MM.1S (cell line): Measurements from ENCODE around the gene POLD2.

ENCODE experiments used
- DNase-seq: peaks from one replicate; pipeline ENCODE4 v3.0.0-alpha.2; 2015
- H2AFZ ChIP-seq: fragments of 300-600 bp; sonication (generic); 2 replicates; pipeline ENCODE4 v1.6.0; 2016; ENCODE audit warnings: antibody characterized with exemption, low read length
- H3F3A ChIP-seq: fragments of 300-600 bp; sonication (generic); 2 replicates; pipeline ENCODE4 v1.6.1; 2016; ENCODE audit warnings: mild to moderate bottlenecking, antibody characterized with exemption, low read length, moderate library complexity, mixed read lengths; ENCODE audit not compliant: insufficient read depth
- H3K27ac ChIP-seq: fragments of 300-600 bp; sonication (generic); 2 replicates; pipeline ENCODE4 v1.5.1; 2016; ENCODE audit warnings: mild to moderate bottlenecking, low read length
- H3K27me3 ChIP-seq: fragments of 300-600 bp; sonication (generic); replicated peaks from 2 replicates; pipeline ENCODE4 v1.6.0; 2016; ENCODE audit warnings: low read length; ENCODE audit not compliant: insufficient read depth
- H3K36me3 ChIP-seq: fragments of 300-600 bp; sonication (generic); replicated peaks from 2 replicates; pipeline ENCODE4 v1.6.1; 2016; ENCODE audit warnings: mild to moderate bottlenecking, low read length, mixed read lengths; ENCODE audit not compliant: insufficient read depth
- H3K4me1 ChIP-seq: fragments of 300-600 bp; sonication (generic); 2 replicates; pipeline ENCODE4 v1.6.1; 2016; ENCODE audit warnings: low read length, mixed read lengths
- H3K4me2 ChIP-seq: fragments of 300-600 bp; sonication (generic); 2 replicates; pipeline ENCODE4 v1.6.0; 2016; ENCODE audit warnings: low read depth, low read length
- H3K4me3 ChIP-seq: fragments of 300-600 bp; sonication (generic); 2 replicates; pipeline ENCODE4 v1.5.1; 2016; ENCODE audit warnings: low read length, mixed read lengths
- H3K79me2 ChIP-seq: fragments of 300-600 bp; sonication (generic); 2 replicates; pipeline ENCODE4 v1.6.1; 2016; ENCODE audit warnings: mixed run types, low read length, mixed read lengths
- H3K9ac ChIP-seq: fragments of 300-600 bp; sonication (generic); 2 replicates; pipeline ENCODE4 v1.6.1; 2016; ENCODE audit warnings: low read length, mixed read lengths
- H3K9me2 ChIP-seq: fragments of 300-600 bp; sonication (generic); replicated peaks from 2 replicates; pipeline ENCODE4 v1.6.1; 2016; ENCODE audit warnings: mild to moderate bottlenecking, low read length, mixed read lengths; ENCODE audit not compliant: insufficient read depth
- H3K9me3 ChIP-seq: fragments of 300-600 bp; sonication (generic); replicated peaks from 2 replicates; pipeline ENCODE4 v1.6.1; 2016; ENCODE audit warnings: mild to moderate bottlenecking, low read length, mixed read lengths; ENCODE audit not compliant: insufficient read depth
- H4K20me1 ChIP-seq: fragments of 300-600 bp; sonication (generic); 2 replicates; pipeline ENCODE4 v1.6.1; 2016; ENCODE audit warnings: mild to moderate bottlenecking, low read length, moderate library complexity, mixed read lengths; ENCODE audit not compliant: insufficient read depth
- EZH2 ChIP-seq: fragments of 300-600 bp; sonication (generic); optimal IDR thresholded peaks from 2 replicates; pipeline ENCODE3; 2017; ENCODE audit warnings: low read depth, mild to moderate bottlenecking, antibody characterized with exemption, low read length, mixed read lengths
- EZH2phosphoT487 ChIP-seq: fragments of 300-600 bp; sonication (generic); IDR thresholded peaks from 2 replicates; pipeline ENCODE4 v1.6.1; 2018; ENCODE audit warnings: antibody characterized with exemption, low read length
- TF ChIP-seq, protein P1 (sequence below): fragments of 300-600 bp; sonication (generic); IDR thresholded peaks from 2 replicates; pipeline ENCODE4 v1.5.1; 2016; ENCODE audit warnings: antibody characterized with exemption, low read length, mixed read lengths

Gene POLD2

DNA sequence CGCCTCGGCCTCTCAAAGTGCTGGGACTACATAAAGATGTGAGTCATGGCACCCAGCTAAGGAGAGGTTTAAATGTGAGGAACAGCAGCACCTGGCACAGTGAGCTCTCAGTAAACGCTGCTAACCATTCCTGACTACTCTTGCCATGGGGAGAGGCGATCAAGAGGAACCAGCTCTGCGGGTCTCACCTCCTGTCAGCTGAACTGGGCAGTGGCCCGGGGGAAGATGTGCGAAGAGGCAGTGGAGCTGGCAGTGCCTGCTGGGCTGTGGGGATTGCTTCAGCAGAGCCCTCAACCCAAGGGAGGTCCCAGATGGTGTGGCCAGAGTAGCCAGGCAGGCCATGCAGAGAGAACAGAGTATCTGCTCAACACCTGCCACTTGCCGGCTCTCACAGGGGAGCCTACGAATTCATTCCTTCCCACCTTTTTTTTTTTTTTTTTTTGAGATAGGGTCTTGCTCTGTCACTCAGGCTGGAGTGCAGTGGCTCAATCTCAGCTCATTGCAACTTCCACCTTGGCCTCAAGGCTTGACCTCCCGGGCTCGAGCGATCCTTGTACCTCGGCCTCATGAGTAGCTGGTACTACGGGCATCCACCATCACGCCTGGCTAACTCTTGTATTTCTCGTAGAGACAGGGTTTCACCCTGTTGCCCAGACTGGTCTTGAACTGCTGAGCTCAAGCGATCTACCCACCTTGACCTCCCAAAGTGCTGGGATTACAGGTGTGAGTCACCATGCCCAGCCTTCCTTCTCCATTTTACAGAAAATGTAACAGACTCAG is 47.9 kb downstream of the POLD2 start:
- no peak overlapping the region for H2AFZ ChIP-seq
- H3K4me1 ChIP-seq: 0 out of 2 replicates have a peak, but pooled peaks cover 3% of the 10 kb centered on the region
- no peak overlapping the region for H3K4me3 ChIP-seq
- H3K9me3 ChIP-seq: no peaks in the 10 kb centered on the region
- H4K20me1 ChIP-seq: no peaks in the 10 kb centered on the region
- H3K4me2 ChIP-seq: no peak overlapping the region
- H3K9me2 ChIP-seq: no peaks in the 10 kb centered on the region
- TF ChIP-seq EZH2: no peak
- TF ChIP-seq, protein P1, sequence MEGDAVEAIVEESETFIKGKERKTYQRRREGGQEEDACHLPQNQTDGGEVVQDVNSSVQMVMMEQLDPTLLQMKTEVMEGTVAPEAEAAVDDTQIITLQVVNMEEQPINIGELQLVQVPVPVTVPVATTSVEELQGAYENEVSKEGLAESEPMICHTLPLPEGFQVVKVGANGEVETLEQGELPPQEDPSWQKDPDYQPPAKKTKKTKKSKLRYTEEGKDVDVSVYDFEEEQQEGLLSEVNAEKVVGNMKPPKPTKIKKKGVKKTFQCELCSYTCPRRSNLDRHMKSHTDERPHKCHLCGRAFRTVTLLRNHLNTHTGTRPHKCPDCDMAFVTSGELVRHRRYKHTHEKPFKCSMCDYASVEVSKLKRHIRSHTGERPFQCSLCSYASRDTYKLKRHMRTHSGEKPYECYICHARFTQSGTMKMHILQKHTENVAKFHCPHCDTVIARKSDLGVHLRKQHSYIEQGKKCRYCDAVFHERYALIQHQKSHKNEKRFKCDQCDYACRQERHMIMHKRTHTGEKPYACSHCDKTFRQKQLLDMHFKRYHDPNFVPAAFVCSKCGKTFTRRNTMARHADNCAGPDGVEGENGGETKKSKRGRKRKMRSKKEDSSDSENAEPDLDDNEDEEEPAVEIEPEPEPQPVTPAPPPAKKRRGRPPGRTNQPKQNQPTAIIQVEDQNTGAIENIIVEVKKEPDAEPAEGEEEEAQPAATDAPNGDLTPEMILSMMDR: no peak
- TF ChIP-seq EZH2phosphoT487: no peak
- no peak for DNase-seq
- peaks cover 8% of the 10 kb centered on the region; the same call in 1 of the 2 replicates for H3F3A ChIP-seq
- no peaks in the 10 kb centered on the region for H3K27me3 ChIP-seq
- H3K9ac ChIP-seq: no peak overlapping the region
- no peaks in the 10 kb centered on the region for H3K79me2 ChIP-seq
- no peaks in the 10 kb centered on the region for H3K36me3 ChIP-seq
- no peak overlapping the region for H3K27ac ChIP-seq

DNA sequence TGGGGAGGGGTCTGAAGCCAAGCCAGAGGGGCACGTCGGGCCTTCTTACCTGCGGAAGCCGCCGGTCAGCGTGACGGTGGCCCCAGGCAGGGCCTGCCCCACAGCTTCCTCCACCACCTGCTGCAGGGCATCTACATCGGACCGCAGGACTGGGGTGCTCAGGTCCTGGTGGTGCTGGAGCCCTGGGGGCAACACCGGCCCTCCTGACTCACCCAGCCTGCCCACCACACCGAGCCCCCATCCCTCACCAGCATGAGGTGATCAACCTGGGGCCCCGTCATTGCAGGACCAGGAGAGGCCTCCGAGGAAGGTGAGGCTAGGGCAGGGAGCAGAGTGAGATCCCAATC is 49.0 kb downstream of the POLD2 start:
- no peaks in the 10 kb centered on the region for H3K36me3 ChIP-seq
- no peak overlapping the region for H2AFZ ChIP-seq
- no peak for DNase-seq
- no peaks in the 10 kb centered on the region for H3K27me3 ChIP-seq
- H3K9ac ChIP-seq: no peak overlapping the region
- H4K20me1 ChIP-seq: no peaks in the 10 kb centered on the region
- H3K27ac ChIP-seq: no peak overlapping the region
- H3K4me3 ChIP-seq: no peak overlapping the region
- H3K79me2 ChIP-seq: no peaks in the 10 kb centered on the region
- H3K9me3 ChIP-seq: no peaks in the 10 kb centered on the region
- TF ChIP-seq, protein P1: no peak
- TF ChIP-seq EZH2phosphoT487 (no peak), EZH2 (no peak)
- H3K4me2 ChIP-seq: no peak overlapping the region
- H3K4me1 ChIP-seq: 0 out of 2 replicates have a peak, but pooled peaks cover 3% of the 10 kb centered on the region
- H3F3A ChIP-seq: peaks cover 8% of the 10 kb centered on the region; the same call in 1 of the 2 replicates
- H3K9me2 ChIP-seq: no peaks in the 10 kb centered on the region

DNA sequence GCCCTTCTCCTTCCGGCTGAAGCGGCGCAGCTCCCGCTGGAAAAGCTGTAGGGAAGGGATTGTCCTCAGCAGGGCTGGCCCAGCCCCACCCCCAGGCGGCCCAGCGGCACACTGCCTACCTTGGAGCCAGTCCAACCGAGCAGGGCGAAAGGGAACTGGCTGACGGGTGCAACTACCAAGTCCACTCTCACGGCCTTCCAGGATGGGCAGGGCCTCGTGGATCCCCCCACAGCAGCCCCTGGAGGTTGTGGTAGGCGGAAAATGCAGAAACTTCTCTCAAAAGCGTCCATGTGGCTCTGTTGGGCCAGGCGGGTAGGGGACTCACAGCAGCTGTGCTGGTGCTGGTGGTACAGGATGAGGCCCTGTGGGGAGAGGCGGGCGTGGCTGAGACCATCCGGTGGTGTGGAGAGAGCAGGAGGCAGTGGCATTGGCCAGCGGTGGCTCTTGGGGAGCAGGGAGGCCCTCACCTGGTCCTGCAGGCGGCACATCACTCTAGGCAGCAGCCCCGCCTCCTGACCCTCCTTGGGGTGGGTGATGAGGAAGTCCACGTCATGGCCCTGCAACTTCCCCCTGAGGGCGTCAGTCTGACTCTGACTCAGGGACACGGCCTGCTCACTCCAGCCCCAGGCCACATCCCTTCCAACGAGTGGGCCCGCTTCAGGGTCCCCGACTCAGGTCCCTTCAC is 49.5 kb downstream of the POLD2 start:
- no peaks in the 10 kb centered on the region for H3K9me3 ChIP-seq
- H3K27ac ChIP-seq: no peak overlapping the region
- H3K4me3 ChIP-seq: no peak overlapping the region
- H2AFZ ChIP-seq: no peak overlapping the region
- no peaks in the 10 kb centered on the region for H4K20me1 ChIP-seq
- H3K9ac ChIP-seq: no peak overlapping the region
- no peaks in the 10 kb centered on the region for H3K27me3 ChIP-seq
- peaks cover 8% of the 10 kb centered on the region; the same call in 1 of the 2 replicates for H3F3A ChIP-seq
- 0 out of 2 replicates have a peak, but pooled peaks cover 3% of the 10 kb centered on the region for H3K4me1 ChIP-seq
- no peak for DNase-seq
- no peaks in the 10 kb centered on the region for H3K9me2 ChIP-seq
- no peaks in the 10 kb centered on the region for H3K79me2 ChIP-seq
- no peak overlapping the region for H3K4me2 ChIP-seq
- no peak for TF ChIP-seq EZH2phosphoT487
- H3K36me3 ChIP-seq: no peaks in the 10 kb centered on the region
